ENCODE results near the gene LCMT2.

The LCMT2 gene, protein sequence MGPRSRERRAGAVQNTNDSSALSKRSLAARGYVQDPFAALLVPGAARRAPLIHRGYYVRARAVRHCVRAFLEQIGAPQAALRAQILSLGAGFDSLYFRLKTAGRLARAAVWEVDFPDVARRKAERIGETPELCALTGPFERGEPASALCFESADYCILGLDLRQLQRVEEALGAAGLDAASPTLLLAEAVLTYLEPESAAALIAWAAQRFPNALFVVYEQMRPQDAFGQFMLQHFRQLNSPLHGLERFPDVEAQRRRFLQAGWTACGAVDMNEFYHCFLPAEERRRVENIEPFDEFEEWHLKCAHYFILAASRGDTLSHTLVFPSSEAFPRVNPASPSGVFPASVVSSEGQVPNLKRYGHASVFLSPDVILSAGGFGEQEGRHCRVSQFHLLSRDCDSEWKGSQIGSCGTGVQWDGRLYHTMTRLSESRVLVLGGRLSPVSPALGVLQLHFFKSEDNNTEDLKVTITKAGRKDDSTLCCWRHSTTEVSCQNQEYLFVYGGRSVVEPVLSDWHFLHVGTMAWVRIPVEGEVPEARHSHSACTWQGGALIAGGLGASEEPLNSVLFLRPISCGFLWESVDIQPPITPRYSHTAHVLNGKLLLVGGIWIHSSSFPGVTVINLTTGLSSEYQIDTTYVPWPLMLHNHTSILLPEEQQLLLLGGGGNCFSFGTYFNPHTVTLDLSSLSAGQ

DNA sequence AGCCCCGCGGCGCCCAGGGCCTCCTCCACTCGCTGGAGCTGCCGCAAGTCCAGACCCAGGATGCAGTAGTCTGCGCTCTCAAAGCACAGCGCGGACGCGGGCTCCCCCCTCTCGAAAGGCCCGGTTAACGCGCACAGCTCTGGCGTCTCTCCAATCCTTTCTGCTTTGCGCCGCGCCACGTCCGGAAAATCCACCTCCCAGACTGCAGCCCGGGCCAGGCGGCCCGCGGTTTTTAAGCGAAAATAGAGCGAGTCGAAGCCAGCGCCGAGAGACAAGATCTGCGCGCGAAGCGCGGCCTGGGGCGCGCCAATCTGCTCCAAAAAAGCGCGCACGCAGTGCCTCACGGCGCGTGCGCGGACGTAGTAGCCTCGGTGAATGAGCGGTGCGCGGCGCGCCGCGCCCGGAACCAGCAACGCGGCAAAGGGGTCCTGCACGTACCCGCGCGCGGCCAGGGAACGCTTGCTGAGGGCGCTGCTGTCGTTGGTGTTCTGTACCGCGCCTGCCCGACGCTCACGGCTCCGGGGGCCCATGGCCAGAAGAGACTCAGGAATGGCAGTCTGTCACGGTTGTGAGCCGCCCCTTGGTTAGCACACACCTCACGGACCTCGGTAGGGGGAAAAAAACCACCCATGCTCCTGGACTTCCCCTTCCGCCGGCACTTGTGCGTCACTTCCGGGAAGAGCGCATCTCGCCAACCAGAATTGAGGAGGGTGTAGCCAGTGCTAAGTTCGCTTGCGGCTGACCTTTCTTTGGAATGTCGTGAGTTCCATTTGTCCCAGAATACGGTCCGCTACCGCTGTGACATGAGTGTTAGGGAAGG lies at the start of gene LCMT2:
Gene LCMT2, minus strand, starts transcription at position 614 of the 820 bp plus-strand sequence. Its CDS starts 84 bp downstream, at position 530.
- DNase-seq: peak; percentile 97

DNA sequence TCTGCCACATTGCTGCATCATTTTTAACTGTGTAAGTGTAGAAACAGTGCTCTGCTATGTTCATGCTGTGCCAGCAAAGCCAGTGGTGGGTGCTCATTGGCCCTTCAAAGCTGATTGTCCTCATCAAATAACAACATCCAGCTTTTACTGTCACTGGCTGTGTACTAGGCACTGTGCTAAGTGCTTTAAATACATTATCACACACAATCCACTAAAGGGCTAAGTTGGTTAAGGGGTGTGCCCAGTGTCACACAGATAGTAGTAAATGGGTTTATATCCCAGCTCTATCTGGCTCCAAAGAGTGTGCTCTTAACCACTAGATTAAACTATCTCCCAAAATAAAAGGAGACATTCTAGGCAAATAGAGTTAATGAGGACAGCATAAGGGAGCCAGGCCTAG lies 48.2 kb upstream of the LCMT2 start:
- no peak for DNase-seq

DNA sequence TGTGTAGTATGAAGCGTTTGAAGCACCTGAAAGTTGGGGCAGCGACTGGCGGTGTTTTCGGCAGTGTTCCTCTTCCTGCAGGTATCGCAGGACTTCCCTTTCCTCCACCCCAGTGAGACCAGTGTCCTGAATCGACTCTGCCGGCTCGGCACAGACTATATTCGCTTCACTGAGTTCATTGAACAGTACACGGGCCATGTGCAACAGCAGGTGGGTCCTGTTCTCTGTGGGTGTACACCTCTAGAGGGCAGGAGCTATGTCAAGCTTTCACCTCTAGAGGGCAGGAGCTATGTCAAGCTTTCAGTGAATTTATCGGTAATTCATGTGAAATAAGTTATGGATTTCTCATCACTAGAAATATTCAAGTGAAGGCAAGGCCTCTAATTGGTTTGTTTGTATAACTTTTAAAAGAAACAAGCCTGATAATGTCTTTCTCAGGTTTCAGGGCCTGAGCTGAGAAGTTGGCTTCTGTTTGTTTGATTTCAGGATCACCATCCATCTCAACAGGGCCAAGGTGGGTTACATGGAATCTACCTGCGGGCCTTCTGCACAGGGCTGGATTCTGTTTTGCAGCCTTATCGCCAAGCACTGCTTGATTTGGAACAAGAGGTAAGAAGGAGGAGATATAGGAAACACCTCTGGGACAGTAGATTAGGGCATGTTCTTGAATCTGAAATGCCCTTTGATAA lies 45.8 kb upstream of the LCMT2 start:
- peak; percentile 47 for DNase-seq

DNA sequence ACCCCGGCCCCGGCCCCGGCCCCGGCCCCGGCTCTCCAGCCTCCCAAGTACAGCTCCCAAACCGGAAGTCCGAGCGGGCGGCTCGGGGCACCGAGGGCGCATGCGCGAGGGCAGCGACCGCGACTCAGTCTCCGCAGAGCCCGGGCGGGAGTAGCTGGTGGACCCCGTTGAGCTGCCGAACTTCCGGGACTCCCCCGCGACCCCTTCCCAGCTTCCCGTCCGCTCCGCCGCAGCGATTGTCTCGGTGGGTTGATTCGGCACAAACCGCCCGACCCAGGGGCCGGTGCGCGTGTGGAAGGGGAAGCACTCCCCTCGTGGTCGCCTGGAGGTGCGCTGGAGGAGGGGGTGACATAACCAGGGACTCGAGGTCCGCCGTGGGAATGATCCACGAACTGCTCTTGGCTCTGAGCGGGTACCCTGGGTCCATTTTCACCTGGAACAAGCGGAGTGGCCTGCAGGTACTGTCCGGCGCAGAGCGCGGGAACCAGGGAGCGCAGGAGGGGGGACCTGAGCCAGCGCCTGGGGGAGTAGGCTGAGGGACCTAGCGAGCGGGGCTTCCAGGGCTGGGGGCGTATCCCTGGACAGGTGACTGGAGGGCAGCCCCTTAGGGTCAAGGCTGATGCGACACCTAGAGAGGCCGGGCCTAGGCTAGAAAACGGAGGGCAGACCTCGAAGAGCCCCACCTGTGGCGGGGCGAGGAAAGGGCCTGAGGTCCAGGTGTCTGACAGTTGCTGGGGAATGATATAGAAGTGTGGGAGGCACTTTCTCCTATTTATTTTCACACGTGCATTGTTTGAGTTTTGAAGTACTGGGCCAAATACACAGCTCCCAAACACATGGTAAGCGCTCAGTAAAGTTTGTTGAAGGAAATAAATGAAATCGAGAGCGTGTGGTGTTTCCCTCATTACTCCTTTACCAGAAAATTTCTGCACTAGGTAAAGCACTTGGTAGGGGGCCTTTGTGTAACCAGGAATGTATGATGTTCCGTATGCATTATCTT lies 40.9 kb upstream of the LCMT2 start, which contains the start of the genes TUBGCP4 and ZSCAN29:
Gene TUBGCP4, plus strand, starts transcription at position 127 of the 1,000 bp plus-strand sequence. Its CDS starts 254 bp downstream, at position 381.
Gene ZSCAN29, minus strand, starts transcription at position 69 of the 1,000 bp plus-strand sequence. CDS start 1,130 bp downstream, outside the sequence.
- DNase-seq: peak; percentile 90

DNA sequence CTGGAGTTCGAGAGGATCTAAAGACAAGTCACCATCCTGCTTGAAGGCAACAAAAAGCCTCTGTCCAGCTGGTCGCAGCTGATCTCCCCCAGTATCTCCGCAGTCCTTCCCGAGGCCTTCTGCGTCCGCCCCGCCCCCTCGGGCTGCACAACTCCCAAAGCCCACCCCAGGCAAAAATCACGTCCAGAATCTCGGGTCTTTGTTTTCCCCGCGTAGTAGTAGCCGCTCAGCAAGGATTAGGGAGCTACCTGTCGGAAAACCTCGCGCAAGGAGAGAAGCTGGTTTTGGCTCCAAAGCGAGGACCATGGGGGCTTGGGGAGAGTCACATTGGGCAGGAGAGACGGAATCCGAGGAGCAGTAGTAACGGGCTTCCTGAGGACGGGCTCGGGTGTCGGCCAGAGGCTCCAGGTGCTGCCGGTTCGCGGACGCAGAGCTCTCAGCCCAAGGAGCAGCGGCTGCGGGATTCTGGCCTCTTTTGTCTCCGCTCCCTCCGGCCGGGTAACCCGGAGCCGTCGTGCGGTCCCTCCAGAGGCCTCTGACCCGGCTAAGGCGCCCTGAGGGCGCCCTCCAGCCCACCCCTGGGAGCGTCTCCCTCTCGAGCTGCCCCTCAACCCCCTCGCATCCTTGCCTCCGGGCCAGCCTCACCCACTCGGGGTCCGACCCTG lies 40.1 kb upstream of the LCMT2 start:
- peak; percentile 45 for DNase-seq

DNA sequence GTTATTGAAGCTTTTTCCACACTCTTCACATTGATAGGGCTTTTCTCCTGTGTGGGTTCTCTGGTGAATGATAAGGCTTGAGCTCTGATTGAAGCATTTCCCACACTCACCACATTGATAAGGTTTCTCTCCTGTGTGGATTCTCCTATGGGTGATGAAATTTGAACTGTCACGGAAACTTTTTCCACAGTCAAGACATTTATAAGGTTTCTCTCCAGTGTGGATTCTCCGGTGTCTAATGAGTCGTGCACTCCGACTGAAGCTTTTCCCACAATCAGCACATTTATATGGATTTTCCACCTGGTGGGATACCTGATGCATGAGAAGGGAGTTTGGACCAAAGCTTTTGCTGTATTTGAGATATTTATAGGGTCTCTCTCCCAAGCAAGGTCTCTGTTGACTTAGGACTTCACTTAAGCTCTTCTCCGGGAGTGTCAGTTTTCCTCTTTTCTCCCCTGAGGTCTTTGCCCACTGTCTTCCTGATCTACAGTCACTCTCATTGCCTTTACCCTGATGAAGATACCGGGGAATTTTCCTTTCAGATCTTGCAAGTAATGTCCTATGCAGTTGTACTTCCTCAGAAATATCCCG lies 31.0 kb upstream of the LCMT2 start:
- no peak for DNase-seq

DNA sequence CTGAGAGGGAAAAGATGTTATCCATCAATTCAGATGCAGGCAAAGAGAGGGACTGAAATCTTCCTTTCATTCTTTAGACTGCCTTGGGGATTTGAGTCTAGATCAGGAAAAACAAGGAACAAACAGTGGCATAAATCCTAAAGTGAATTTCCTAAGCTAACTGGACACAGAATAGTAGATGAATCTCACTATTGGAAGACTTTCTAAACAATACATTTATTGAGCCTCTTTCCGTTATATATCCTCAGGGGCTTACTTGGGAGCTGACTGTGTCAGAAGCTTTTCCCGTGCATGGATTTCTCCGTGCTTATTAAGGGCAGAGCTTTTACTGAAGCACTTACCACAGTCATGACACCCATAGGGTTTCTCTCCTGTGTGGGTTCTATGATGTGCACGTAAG lies 30.4 kb upstream of the LCMT2 start:
- DNase-seq: no peak

DNA sequence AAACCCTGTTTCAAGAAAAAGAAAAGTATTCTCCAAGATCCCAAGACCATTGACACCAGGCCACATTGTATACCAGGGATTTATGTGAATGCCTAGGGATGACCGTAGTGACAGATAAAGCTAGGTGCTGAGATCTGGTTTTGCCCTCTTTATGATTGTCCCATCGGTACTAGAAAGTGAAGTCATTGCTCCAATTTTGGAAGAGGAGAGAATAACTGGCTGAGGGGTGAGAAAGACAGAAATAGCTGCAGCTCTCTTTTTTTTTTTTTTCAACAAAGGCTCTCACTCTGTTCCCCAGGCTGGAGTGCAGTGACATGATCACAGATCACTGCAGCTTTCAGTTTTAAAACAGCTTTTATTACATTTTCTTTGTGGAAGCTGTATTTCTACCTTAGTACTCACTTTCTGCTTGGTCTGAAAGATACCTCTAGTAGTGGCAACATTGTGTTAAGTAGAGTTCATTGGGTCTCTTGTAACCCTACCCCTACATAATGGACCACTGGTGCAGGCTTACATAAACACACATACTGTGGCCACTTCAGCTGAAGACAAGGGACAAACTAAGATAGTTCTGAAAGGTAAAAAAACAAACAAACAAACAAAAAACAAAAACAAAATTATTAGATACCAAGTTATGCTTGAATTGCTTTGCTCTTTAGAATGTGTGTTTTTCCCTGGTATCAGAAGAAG lies 22.5 kb upstream of the LCMT2 start:
- no peak for DNase-seq

DNA sequence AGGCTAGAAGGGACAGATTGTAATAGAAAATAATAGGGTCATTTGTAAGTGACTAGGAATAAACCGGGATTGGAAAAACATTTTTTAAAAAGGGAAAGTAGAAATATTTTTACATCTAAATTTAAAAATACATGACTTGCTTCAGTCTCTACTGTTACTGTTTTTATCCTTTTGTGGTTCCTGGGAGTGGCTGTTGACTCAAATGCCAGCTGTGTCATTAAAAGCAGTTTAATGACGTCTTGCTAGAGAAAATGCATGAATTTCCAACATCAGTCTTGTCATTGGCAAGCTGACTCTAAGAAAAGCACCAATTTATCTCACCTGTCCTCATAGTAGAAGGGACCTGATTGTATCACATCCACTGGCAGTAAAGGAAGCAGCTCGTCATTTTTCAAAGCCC lies 16.7 kb upstream of the LCMT2 start:
- DNase-seq: no peak

DNA sequence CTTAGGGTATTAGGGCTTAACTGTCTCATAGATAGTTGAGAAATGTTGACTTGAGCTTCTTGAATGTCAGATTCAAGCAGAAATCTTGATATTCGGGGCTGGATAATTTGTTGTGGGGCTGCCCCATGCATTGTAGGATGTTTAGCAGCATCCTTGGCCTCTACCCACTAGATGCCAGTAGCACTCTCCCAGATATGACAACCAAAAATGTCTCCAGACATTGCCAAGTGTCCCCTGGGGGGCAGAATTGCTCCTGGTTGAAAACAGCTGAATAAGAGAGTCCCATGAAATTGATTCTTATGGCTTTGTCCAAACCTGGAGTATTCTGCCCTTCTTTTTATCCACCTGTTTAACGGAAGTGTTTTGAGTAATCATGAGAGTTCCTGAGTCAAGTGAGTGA lies 15.9 kb upstream of the LCMT2 start:
- no peak for DNase-seq

DNA sequence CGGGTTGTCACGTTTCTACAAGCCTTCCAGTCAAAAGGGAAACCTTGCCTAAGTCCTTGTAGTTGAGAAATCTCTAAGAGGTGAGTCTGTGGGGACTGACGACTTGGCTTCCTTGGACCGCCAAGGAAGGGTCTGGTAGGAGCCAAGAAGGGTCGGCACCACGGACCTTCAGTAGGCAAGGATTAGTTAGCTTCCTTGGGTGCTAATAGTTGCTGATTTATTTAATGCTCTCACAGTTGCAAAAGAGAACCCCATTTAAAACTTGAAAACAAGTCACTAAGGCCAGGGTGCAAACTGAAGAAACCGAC lies 361 bp upstream of the LCMT2 start:
- DNase-seq: no peak

DNA sequence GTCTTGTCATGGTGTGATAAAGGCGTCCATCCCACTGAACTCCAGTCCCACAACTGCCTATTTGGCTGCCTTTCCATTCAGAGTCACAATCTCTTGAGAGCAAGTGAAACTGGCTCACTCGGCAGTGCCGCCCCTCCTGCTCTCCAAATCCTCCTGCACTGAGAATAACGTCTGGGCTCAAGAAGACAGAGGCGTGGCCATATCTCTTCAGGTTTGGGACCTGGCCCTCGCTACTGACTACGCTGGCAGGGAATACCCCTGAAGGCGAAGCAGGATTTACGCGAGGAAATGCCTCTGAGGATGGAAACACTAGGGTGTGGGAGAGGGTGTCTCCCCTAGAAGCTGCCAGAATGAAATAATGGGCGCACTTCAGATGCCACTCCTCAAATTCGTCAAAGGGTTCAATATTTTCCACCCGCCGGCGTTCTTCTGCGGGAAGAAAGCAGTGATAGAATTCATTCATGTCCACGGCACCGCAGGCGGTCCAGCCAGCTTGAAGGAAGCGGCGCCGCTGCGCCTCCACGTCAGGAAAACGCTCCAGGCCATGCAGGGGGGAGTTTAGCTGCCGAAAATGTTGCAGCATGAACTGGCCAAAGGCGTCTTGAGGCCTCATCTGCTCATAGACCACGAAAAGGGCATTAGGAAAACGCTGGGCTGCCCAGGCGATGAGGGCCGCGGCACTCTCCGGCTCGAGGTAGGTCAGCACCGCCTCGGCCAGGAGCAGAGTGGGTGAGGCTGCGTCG lies 985 bp downstream of the LCMT2 start:
- DNase-seq: no peak

DNA sequence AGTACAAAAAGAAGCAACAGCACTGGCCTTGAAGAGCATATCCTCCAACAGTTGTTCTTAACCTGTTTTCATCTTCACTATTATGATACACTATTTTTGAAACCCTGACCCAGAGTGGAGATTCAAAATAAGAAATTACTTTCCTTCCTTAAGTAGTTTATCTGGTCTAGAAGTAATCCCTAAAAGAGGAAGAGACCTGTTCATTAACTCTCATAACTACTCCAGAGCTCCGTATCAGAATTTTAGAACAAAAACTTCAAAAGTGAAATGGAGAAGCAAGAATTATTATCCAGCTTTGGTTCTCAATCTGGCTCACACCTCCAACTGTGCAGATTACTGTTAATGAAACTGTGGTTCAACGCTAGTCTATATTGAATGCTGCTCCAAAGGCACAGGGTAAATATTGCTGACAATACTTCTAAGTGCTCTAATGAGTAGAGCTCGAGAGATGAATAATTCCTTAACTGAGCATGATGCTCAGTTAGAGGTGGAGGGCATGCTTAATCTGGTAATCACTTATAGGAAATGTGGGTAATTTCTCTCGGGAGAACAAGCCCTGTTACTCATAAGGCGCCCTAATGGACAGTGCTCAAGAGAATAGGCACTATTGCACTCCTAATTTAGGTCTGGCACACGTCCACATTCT lies 5.2 kb downstream of the LCMT2 start:
- DNase-seq: no peak

DNA sequence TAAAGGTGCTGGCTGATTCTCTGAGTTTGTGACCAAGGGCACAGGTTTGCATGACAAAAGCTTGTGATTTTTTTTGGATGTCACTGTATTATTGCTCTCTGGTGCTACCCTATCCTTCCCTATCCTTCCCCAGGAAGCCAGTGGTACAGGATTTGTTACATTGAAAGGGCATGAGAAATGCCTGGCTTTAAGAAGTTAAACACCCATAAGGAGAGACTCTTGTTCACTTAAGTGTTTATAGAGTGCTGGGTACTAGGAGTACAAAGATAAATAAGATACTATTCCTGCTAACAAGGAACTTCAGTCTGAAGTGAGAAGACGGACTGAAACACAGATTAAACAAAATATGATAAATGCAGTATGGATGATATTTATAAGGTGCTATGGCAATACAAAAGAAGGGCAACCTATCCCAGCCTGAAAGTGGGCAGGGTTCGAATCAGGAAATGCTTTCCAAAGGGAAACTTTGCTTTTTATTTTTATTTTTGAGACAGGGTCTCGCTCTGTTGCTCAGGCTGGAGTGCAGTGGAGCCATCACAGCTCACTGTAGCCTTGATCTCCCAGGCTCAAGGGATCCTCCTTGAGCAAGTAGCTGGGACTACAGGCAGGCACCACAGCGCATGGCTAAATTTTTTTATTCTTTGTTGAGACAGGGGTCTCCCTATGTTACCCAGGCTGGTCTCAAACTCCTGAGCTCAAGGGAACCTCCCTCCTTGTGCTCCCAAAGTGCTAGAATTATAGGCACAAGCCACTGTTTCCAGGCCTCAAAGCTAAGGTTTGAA lies 11.2 kb downstream of the LCMT2 start:
- no peak for DNase-seq

DNA sequence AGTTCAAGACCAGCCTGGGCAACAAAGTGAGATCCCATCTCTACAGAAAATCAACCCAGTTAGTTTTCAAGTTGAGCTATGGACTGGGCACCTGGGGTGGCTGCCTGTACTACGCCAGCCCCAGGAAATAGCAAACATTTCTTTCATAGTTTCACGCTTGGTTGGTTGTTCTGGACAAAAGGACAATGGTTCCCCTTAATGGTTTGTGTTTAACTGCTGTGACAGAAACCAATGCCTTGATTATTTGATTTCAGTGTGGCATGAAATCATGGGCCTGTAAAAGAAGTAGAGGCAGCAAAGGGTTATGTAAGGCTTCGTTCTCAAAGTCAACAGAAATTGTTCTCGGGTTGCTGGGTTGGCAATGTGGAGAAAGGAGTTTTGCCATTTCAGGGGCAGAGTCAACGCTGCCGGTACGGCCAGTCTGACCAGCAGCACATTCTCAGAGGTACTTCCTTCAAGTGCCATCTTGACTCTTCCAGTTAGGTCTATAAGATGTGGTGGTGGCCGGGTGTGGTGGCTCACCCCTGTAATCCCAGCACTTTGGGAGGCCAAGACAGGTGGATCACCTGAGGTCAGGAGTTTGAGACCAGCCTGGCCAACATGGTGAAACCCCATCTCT lies 12.7 kb downstream of the LCMT2 start:
- DNase-seq: no peak

DNA sequence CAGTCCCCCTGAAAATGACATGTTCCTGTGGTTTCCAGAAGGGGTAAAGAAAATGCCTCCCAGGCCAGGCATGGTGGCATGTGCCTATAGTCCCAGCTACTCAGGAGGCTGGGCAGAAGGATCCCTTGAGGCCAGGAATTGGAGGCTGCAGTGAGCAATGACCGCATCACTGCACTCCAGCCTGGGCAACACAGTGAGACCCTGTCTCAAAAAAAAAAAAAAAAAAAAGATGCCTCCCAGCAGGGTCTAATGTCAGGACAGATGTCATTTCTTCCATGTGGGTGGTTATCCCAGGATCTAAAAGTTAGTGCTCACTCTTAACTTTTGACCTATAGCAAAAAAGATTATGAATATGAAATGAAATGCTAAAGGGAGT lies 13.4 kb downstream of the LCMT2 start:
- DNase-seq: no peak

Data from NCI-H2171 treated with DMSO at 0.1 percent for 48 hours (cell line).